GM21619 (cell line): ENCODE data around the gene MYLK.
"Not testable (repeated sequence)": the region's sequence is repeated elsewhere in the genome, so short reads cannot be mapped to it uniquely, and the experiment has no call there.

Experiments used
- ATAC-seq: cut with Tn5 transposase; IDR thresholded peaks from one replicate; pipeline ENCODE4 v1.9.1; 2021; ENCODE audit not compliant: unreplicated experiment

The MYLK gene, protein sequence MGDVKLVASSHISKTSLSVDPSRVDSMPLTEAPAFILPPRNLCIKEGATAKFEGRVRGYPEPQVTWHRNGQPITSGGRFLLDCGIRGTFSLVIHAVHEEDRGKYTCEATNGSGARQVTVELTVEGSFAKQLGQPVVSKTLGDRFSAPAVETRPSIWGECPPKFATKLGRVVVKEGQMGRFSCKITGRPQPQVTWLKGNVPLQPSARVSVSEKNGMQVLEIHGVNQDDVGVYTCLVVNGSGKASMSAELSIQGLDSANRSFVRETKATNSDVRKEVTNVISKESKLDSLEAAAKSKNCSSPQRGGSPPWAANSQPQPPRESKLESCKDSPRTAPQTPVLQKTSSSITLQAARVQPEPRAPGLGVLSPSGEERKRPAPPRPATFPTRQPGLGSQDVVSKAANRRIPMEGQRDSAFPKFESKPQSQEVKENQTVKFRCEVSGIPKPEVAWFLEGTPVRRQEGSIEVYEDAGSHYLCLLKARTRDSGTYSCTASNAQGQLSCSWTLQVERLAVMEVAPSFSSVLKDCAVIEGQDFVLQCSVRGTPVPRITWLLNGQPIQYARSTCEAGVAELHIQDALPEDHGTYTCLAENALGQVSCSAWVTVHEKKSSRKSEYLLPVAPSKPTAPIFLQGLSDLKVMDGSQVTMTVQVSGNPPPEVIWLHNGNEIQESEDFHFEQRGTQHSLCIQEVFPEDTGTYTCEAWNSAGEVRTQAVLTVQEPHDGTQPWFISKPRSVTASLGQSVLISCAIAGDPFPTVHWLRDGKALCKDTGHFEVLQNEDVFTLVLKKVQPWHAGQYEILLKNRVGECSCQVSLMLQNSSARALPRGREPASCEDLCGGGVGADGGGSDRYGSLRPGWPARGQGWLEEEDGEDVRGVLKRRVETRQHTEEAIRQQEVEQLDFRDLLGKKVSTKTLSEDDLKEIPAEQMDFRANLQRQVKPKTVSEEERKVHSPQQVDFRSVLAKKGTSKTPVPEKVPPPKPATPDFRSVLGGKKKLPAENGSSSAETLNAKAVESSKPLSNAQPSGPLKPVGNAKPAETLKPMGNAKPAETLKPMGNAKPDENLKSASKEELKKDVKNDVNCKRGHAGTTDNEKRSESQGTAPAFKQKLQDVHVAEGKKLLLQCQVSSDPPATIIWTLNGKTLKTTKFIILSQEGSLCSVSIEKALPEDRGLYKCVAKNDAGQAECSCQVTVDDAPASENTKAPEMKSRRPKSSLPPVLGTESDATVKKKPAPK (N-terminal part only)

DNA sequence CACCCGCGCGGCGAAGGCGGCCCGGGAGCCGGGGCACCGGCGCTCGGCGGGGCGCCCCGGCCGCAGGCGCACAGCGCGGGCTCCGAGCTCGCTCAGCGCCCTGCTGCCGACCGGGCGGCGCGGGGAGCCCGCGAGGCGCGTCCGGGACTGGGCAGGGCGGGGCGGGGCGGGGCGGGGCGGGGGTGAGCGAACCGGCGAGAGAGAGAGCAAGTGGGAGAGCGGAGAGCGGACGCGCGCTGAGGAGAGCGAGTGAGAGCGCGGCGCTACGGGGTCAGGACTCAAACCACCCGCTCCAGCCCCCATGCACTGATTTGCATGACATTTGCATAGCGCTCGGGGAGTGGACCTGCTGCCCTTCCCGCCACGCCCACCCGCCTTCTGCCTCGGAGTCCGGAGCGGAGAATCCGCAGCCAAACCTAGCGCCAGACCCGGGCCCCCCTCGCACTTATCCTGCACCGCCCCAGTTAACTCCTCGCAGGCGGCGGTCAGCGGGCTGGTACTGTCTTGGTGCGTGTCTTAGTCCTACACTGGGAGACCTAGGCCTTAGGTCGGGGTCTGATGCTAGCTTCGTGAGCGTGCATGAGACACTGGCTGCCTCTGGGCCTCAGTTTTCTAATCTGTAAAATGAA lies at the start of gene MYLK:
MYLK (minus strand) TSS at position 130 of the 629 bp plus-strand sequence. CDS start 90,491 bp downstream, outside the sequence.
- ATAC-seq, result no peak

DNA sequence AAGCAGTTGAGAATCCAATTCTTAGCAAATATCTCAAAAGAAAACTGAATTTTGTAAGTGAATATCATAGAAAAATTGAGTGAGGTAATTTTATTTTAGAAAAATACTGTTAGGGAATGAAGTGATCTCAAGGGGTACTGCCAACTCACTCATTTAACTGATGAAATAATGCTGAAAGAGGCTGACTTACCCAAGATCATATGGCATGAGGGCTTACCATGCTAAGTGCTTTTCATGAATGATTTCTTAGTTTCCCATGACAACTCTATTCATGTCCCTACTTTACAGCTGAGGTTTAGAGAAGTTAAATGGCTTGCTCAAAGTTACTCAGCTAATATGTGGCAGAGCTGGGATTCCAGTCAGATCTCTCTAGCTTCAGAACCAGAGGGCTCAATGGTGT lies 46.3 kb upstream of the MYLK start:
- ATAC-seq, result no peak

DNA sequence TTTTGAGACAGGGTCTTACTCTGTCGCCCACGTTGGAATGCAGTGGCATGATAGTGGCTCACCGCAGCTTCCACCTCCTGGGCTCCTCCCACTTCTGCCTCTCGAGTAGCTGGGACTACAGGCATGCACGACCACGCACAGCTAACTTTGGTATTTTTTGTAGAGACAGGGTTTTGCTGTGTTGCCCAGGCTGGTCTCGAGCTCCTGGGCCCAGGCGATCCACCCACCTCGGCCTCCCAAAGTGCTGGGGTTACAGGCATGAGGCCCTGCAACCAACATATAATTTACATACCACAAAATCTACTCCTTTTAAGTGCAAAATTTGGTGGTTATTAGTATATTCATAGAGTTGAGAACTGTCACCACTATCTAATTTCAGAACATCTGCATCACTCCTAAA lies 45.2 kb upstream of the MYLK start:
- no peak for ATAC-seq

DNA sequence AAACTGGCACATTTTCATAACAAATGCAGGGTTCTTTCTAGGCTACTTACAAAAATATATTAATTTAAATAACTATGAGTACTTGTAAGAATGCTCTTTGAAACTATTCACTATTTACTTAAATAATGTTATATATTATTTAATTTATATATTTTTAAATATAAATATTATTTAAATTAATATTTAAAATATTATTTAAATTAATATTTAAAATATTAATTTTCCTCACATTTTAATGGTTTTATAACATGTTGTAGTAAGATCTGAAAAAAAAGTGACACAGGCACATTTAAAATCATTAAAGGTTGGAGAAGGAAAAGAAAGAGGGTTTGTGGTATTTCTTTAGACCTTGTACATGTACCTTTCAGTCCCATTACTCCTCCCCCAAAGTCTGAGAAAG lies 42.3 kb upstream of the MYLK start:
- ATAC-seq, result no peak

DNA sequence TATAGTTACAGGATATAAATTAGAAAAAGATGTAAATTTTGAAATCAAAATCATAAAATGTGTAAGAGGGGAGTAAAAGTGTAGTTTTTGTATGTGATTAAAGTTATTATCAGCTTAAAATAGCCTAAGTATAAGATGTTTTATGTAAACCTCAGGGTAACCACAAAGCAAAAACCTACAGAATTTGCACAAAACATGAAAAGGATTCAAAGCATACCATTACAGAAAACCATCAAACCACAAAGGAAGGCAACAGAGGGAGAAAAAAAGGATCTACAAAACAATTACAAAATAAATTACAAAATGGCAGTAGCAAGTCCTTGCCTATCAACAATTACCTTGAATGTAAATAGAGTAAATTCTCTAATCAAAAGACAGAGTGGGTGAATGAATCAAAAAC lies 36.7 kb upstream of the MYLK start:
- no peak for ATAC-seq

DNA sequence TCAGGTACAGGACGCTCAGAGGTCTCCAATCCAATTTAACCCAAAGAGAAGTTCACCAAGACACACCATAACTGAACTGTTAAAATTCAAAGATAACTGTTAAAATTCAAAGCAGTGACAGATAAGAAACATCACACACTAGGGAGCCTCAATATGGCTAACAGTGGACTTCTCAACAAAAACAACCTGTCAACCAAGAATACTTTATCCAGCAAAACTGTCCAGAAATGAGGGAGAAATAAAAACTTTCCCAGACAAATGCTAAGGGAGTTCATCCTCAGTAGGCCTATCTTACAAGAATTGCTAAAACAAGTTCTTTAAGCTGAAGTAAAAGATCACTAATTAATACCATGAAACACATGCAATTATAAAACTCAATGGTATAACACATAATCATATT lies 36.3 kb upstream of the MYLK start:
- ATAC-seq, result no peak

DNA sequence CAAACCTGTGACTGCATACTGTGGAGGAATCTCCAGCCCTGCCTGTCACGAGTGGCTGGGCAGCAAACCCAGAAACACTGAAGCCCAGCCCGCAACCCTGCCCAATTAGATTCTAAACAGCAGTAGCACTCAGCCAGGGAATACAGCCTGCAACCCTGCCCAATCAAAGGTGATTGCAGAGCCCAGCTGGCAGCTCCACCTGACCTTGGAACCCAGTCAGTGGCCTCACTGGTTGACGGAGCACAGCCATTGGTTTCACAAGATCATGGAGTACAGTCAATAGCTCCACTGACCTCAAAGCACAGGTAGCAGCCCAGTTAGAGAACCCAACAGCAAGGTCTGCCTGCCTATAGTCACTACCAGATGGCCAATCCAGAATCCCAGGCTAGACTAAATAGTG lies 35.2 kb upstream of the MYLK start:
- ATAC-seq, result no peak

DNA sequence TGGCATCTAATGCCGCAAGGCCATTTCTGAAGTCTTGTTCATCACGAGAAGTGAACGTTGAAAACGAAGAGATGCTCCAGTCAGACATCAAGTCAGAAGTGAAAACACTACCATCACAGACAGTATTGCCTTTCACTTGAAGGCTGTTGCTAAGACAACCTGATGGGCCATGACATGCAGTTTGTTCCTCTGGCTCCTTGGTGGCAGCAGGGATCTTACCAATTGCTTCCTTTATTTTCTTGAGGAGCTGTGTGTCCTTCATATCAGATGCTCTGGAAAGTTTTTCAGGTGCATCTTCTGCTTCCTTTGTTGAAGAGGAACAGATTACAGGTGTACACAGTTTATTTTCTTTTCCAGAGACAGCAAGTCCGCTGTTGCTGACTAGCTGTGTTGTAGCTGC lies 30.7 kb upstream of the MYLK start:
- ATAC-seq, result no peak

DNA sequence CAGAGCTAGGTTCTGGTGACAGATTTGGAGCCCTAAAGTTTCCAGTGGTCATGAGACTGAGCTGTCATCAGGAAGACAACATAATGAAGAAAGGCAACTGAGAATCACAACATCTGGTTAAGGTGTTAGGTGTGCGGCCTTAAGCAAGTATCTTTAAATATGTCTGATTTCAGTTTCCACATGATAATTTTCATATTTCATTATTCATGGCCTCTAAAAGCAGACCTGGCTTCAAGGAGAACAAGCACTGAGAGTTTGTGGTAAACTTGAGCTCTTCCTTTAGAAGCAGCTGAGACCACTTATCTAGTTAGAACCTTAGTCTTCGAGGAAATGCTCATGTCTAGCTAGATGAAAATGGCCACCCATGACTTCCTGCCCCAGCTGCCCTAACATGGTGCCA lies 25.7 kb upstream of the MYLK start:
- ATAC-seq, result peak; percentile 81

DNA sequence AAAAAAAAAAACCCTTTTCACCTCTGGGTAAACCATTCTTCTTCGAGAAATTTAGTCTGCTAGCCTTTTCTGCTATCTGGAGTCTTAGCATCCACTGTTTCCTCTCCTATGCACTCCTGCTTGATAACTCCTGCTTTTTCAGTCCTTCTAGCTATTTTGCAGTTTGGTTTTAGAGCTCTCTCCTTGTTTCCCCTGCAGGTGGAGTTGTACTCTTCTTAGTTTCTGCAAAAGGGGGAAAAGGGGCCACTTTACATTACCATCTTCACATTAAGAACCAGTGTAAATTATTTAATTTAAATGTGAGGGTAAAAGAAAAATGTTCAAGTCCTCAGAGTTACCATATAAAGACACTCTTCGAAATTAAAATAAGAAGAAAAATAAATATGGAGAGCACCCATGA lies 23.6 kb upstream of the MYLK start:
- no peak for ATAC-seq

DNA sequence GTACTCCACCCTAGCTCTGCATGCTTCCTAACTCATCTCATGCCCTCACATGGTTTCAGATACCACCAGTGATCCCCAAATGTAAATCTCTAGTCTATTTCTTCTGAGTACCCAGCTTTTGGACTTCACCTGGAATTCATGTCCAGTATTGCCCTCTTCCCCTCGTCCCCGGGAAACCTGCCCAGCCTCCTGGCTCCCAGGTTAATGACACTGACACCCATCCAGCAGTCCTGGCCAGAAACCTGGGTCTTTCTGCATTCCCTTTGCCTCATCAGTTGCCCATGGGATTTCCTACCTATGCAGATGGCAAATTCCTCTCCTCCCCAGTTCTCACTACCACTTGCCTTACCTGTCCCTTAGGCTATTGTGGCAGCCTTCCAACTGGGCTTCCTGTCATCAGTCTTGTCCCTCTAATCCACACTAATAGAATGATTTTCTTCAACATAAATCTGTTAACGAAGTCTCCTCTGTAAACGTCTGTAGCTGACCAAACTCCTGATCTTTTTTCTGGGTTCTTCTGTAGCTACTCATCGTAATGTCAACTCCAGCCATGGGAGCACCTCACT lies 15.3 kb upstream of the MYLK start:
- ATAC-seq, result no peak

DNA sequence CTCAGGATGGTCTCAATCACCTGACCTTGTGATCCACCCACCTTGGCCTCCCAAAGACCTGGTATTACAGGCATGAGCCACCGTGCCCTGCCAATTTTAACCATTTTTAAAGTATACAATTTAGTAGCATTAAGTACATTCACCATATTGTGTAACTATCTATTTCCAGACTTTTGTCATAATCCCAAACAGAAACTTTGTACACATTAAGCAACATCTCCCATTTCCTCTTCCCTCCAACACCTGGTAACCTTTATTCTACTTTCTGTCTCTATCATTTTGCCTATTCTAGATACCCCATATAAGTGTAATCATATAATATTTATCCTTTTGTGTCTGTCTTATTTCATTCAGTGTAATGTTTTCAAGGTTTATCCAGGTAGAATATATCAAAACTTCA lies 8.9 kb upstream of the MYLK start:
- no peak for ATAC-seq

DNA sequence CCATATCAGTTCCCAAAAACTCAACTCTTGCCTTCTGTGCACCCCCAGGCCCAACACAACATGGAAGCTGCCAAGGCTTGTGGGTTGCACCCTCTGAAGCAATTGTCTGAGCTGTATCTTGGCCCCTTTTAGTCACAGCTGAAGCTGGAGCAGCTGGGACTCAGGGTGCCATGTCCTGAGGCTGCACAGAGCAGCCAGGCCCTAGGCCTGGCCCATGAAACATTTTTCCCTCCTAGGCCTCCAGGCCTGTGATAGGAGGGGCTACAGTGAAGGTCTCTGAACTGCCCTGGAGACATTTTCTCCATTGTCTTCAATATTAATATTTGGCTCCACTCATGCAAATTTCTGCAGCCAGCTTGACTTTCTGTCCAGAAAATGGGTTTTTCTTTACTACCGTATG lies 8.1 kb upstream of the MYLK start:
- no peak for ATAC-seq

DNA sequence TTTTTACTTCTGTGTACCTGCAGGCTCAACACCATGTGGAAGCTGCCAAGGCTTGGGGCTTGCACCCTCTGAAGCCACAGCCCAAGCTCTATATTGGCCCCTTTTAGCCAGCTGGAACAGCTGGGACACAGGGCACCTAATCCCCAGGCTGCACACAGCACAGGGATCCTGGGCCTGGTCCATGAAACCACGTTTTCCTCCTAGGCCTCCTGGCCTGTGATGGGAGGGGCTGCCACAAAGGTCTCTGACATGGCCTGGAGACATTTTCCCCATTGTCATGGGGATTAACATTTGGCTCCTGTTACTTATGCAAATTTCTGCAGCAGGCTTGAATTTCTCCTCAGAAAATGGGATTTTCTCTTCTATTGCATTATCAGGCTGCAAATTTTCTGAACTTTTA lies 6.9 kb upstream of the MYLK start:
- ATAC-seq, result not testable (repeated sequence)

DNA sequence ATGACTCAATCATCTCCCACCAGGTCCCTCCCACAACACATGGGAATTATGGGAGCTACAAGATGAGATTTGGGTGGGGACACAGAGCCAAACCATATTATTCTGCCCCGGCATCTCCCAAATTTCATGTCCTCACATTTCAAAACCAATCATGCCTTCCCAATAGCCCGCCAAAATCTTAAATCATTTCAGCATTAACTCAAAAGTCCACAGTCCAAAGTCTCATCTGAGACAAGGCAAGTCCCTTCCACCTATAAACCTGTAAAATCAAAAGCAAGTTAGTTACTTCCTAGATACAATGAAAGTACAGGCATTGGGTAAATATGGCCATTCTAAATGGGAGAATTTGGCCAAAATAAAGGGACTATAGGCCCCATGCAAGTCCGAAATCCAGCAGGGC lies 6.0 kb upstream of the MYLK start:
- ATAC-seq, result not testable (repeated sequence)

DNA sequence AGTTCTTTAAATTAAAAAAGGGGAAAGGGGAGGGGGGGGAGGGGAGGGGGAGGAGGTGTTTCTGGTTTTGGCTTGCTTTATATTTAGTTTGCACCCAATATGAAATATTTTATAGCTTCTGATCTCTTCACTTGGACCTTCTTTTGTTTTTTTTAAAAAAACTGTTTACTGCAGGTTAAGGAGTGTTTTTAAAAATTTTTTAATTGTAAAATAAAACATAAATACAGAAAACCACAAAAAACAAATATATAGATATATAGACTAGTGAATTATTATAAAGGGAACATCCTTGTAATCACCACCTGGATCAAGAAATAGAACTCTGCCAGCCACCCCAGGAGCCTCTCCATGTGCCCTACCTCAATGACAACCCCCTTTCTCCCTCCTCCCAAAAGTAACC lies 861 bp upstream of the MYLK start:
- no peak for ATAC-seq

DNA sequence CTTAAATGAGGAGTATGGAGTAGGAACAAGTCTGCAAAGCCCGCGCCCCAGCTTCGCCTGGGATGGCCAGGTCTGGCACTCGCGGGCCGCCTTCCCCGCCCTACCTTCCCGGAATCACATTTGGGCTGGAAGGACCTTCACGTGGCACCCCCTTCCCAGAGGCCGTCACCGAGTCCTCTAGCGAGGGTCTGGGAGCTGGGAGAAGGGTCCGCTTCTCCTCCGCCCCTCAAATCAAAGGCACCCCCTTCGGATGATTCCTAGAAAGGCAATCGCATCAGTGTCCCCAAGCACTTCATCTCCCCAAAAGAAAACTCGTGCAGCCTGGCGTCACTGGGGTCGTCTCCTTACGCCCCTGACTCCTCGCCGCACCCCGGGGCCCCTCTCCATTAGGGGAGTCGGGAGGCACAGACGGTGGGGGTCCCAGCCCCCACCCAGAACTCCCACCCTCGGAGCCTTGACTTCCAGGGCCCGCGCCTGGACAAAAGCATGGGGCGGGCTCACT lies 380 bp downstream of the MYLK start:
- ATAC-seq, result no peak

DNA sequence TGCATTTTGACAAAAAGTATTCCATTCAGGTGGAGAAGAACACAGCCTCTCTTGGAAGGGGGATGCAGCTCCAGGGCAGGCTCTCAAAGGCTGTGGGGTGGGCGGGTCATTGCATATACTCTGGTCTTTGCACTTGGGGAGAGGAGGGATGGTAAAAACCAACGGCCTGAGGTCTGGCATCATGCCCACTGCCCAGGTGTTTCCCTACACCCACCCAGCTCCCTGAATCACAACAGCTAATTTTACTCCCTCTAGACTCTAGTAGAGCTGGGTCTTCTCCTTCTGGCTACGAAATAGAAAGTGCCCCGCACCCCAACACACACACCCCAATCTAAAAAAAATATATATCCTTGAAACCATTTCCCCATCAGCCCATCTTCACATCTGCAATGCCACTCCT lies 1.0 kb downstream of the MYLK start:
- ATAC-seq, result no peak

DNA sequence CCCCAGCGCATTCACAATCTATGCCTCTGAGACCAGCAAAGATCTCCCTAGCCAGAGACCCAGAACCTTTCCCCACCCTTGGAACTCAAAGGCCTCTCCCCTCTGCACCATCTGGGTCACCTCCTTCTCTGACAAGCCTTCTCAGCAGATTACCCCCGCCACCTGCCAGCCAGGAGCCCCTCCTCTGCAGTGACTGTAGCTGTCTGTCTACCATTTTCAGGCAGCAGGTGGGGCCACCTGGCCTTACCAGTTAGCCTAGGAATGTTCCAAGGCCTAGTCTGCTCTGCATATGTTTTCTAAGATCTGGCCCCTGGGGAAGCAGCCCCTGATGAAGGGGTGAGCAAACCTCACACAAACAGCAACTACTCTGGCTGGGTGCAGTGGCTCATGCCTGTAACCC lies 2.4 kb downstream of the MYLK start:
- no peak for ATAC-seq

DNA sequence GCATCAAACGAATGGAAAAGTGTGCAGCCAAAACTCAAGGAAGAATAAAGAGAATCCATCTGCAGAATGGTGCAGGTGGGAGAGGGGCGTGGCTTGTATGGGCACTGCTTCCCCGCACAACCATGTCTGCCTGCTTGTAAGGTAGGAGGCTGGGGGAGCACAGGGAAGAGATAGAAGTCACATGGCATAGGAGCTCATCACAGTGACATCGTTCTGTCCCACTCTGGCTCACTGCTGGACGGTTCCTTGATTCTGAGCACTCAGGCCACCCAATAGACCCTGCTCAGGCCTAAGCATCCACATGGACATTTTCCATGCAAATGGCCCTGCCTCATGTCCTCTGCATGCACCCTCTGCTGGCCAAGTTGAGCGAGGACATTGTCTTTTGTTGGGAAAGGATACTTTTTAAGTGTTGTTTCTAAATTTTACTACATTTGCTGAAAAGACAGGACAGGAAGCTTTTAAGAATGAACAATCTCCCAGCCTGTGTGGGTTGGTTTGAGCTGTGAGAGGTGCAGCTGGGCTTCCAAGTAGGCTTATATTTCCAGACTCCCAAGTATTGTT lies 3.1 kb downstream of the MYLK start:
- ATAC-seq, result no peak
